ENCODE results near the gene FSIP1. TPM values are rescaled to one million over a fixed set of nuclear protein-coding genes. Genes with fewer than 3 reads are reported as not detected.

Gene FSIP1
- total RNA-seq, 1 experiment from 2014 or later = 3.2 TPM

DNA sequence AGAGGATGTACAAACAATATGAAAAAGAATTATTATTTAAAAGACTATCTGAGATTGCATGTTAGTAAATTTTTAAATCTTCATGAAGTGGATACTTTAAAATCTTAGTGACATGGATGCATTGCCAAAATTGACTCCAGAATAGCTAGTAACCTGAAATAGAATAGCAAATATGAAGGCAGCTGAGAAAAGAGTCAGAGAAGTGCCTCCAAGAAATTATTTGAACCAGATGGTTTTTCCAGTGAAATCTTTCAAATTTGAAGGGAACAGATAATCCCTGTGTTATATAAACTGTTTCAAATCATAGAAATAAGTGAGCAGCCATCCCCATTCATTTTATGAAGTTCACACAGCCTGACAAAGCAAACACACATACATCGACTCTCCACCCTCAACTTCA is 29.6 kb downstream of the FSIP1 start:
- no TSS peak for BruUV-seq (replicated peaks)
- TF ChIP-seq, protein P1, sequence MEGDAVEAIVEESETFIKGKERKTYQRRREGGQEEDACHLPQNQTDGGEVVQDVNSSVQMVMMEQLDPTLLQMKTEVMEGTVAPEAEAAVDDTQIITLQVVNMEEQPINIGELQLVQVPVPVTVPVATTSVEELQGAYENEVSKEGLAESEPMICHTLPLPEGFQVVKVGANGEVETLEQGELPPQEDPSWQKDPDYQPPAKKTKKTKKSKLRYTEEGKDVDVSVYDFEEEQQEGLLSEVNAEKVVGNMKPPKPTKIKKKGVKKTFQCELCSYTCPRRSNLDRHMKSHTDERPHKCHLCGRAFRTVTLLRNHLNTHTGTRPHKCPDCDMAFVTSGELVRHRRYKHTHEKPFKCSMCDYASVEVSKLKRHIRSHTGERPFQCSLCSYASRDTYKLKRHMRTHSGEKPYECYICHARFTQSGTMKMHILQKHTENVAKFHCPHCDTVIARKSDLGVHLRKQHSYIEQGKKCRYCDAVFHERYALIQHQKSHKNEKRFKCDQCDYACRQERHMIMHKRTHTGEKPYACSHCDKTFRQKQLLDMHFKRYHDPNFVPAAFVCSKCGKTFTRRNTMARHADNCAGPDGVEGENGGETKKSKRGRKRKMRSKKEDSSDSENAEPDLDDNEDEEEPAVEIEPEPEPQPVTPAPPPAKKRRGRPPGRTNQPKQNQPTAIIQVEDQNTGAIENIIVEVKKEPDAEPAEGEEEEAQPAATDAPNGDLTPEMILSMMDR (IDR thresholded peaks at IDR 0.05; ENCODE audit: unreplicated experiment) = no peak
- no peaks in the 10 kb centered on the region for H3K36me3 Mint-ChIP-seq (ENCODE audit: insufficient read depth, unreplicated experiment)
- ChIA-PET POLR2A (no interaction called here), CTCF (interaction anchor here (0.7 to 10.0 kb wide), 3 partner anchors 16 to 161 kb away, joined by 3 to 147 read pairs (median 4); no protein-coding TSS in a partner anchor)
- H3K4me1 Mint-ChIP-seq (ENCODE audit: insufficient read depth, unreplicated experiment) = peaks cover 9% of the 10 kb centered on the region
- no peak overlapping the region for H3K4me3 Mint-ChIP-seq (ENCODE audit: unreplicated experiment)
- no peaks in the 10 kb centered on the region for H3K27me3 Mint-ChIP-seq (ENCODE audit: insufficient read depth, unreplicated experiment)
- no peak overlapping the region for H3K27ac Mint-ChIP-seq (ENCODE audit: low read depth, unreplicated experiment)
- intact Hi-C loops (cut with micrococcal nuclease) = no loop called here
- DNase-seq (ENCODE audit: unreplicated experiment) = no peak
- no peaks in the 10 kb centered on the region for H3K9me3 Mint-ChIP-seq (ENCODE audit: unreplicated experiment)

DNA sequence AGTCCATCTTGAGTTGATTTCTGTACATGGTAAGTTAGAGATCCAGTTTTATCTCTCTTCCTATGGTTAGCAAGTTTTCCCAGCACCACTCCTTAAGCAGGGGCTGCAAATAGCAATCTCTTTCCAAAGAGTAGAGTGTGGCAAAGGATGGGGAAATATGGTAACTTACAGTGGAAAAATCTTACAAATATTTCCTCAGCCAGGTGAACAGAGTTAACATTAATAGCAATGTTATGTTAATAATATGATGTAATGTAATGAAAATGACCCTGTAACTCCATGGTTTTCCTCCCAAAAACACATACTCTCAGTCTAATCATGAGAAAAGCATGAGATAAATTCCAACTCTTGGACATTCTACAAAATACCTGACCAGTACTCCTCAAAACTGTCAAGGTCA is 30.4 kb downstream of the FSIP1 start:
- intact Hi-C loops (cut with micrococcal nuclease) = no loop called here
- no peak overlapping the region for H3K4me3 Mint-ChIP-seq (ENCODE audit: unreplicated experiment)
- no TSS peak for BruUV-seq (replicated peaks)
- POLR2A ChIA-PET = no interaction called here
- TF ChIP-seq, protein P1 (IDR thresholded peaks at IDR 0.05; ENCODE audit: unreplicated experiment) = no peak
- H3K4me1 Mint-ChIP-seq (ENCODE audit: insufficient read depth, unreplicated experiment) = peaks cover 13% of the 10 kb centered on the region
- H3K9me3 Mint-ChIP-seq (ENCODE audit: unreplicated experiment) = no peaks in the 10 kb centered on the region
- H3K27me3 Mint-ChIP-seq (ENCODE audit: insufficient read depth, unreplicated experiment) = no peaks in the 10 kb centered on the region
- H3K36me3 Mint-ChIP-seq (ENCODE audit: insufficient read depth, unreplicated experiment) = no peaks in the 10 kb centered on the region
- DNase-seq (ENCODE audit: unreplicated experiment) = no peak
- CTCF ChIA-PET = no interaction called here
- H3K27ac Mint-ChIP-seq (ENCODE audit: low read depth, unreplicated experiment) = no peak overlapping the region

DNA sequence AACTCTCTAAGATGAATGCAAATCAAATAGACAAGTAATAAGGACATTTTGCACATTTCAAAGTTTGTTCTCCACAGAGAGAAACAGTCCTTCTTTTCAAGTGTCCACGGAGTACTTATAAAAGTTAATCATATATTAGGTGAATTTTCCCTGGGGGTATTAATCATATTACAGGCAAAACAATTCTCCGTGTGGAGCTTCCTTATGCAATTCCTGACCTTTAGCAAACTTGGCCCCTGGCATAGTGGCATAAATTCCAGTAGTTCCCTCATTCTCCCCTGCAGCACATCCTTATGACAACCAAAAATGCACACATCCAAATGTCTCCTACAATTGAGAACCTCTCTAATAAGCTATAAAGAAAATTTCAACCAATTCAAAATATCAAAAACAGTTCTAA is 34.4 kb downstream of the FSIP1 start:
- H3K4me3 Mint-ChIP-seq (ENCODE audit: unreplicated experiment) = no peak overlapping the region
- H3K36me3 Mint-ChIP-seq (ENCODE audit: insufficient read depth, unreplicated experiment) = no peaks in the 10 kb centered on the region
- H3K9me3 Mint-ChIP-seq (ENCODE audit: unreplicated experiment) = no peaks in the 10 kb centered on the region
- no peak overlapping the region for H3K27ac Mint-ChIP-seq (ENCODE audit: low read depth, unreplicated experiment)
- TF ChIP-seq, protein P1 (IDR thresholded peaks at IDR 0.05; ENCODE audit: unreplicated experiment) = no peak
- ChIA-PET CTCF (interaction anchor here (0.6 to 1.2 kb wide), 4 partner anchors 9 to 1039 kb away, joined by 3 read pairs; no protein-coding TSS in a partner anchor), POLR2A (interaction anchor here (0.7 to 1.3 kb wide), 5 partner anchors 9 to 161 kb away, joined by 3 to 6 read pairs (median 3); no protein-coding TSS in a partner anchor)
- no TSS peak for BruUV-seq (replicated peaks)
- intact Hi-C loops (cut with micrococcal nuclease) = no loop called here
- peak; percentile 47 for DNase-seq (ENCODE audit: unreplicated experiment)
- H3K27me3 Mint-ChIP-seq (ENCODE audit: insufficient read depth, unreplicated experiment) = no peaks in the 10 kb centered on the region
- peaks cover 20% of the 10 kb centered on the region for H3K4me1 Mint-ChIP-seq (ENCODE audit: insufficient read depth, unreplicated experiment)

DNA sequence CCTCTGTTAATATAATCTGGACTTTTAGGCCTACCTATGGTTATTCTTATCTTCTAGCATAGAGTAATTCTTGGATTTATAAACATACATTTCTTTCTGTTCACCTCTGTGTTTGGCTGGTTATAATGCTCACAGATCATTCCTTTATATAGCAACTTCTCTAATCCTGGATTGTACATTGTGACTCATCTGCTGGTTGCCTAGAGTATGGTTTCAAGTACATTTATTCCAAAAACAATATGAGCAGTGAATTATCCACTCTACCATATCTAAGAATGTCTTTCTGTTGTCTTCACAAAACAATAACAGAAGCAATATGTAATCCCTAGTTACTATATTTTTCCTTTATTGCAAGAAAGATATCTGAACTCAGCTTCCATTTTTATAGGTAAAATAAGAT is 35.3 kb downstream of the FSIP1 start:
- Mint-ChIP-seq H3K36me3 (ENCODE audit: insufficient read depth, unreplicated experiment) (no peaks in the 10 kb centered on the region), H3K4me1 (ENCODE audit: insufficient read depth, unreplicated experiment) (peaks cover 20% of the 10 kb centered on the region), H3K4me3 (ENCODE audit: unreplicated experiment) (no peak overlapping the region), H3K9me3 (ENCODE audit: unreplicated experiment) (no peaks in the 10 kb centered on the region), H3K27me3 (ENCODE audit: insufficient read depth, unreplicated experiment) (no peaks in the 10 kb centered on the region), H3K27ac (ENCODE audit: low read depth, unreplicated experiment) (no peak overlapping the region)
- intact Hi-C loops (cut with micrococcal nuclease) = no loop called here
- no TSS peak for BruUV-seq (replicated peaks)
- CTCF ChIA-PET = interaction anchor here (0.6 to 1.2 kb wide), 3 partner anchors 11 to 14 kb away, joined by 3 read pairs; no protein-coding TSS in a partner anchor
- peak; percentile 35 for DNase-seq (ENCODE audit: unreplicated experiment)
- POLR2A ChIA-PET = interaction anchor here (1.1 to 1.3 kb wide), 3 partner anchors 10 to 575 kb away, joined by 3 to 6 read pairs (median 3); no protein-coding TSS in a partner anchor
- TF ChIP-seq, protein P1 (IDR thresholded peaks at IDR 0.05; ENCODE audit: unreplicated experiment) = no peak
